MCF 10A (cell line): ENCODE results near the gene TBC1D17. TPM values are rescaled to one million over a fixed set of nuclear protein-coding genes. Genes with fewer than 3 reads are reported as not detected.

Experiments used
- BruUV-seq: library from RNA; stranded (reverse); fragments of 400-500 nt; replicated peaks from 2 replicates; lab custom pipeline; 2021; lab: Mats Ljungman, UMichigan
- CTCF ChIA-PET: fragments of 300-600 bp; sonication (Branson Sonifier 250); formaldehyde crosslinking; extraction: SDS; loops from one replicate; lab custom pipeline; 2021; ENCODE audit warnings: antibody characterized with exemption, inconsistent platforms; lab: Yijun Ruan, JAX
- POLR2A ChIA-PET: fragments of 300-600, 350-650 bp; sonication (Branson Sonifier 250); formaldehyde crosslinking; extraction: SDS; loops from one replicate; lab custom pipeline; 2020; ENCODE audit warnings: antibody characterized with exemption, inconsistent platforms; lab: Yijun Ruan, JAX
- DNase-seq: peaks from one replicate; pipeline ENCODE4 v3.0.0-alpha.2; 2018; ENCODE audit not compliant: unreplicated experiment
- H3K27ac Mint-ChIP-seq: one replicate; pipeline ENCODE4 v1.8.0; 2022; ENCODE audit warnings: mild to moderate bottlenecking, low read depth, mixed read lengths; ENCODE audit not compliant: unreplicated experiment
- H3K27me3 Mint-ChIP-seq: one replicate; pipeline ENCODE4 v1.8.0; 2022; ENCODE audit warnings: mixed read lengths; ENCODE audit not compliant: insufficient read depth, unreplicated experiment
- H3K36me3 Mint-ChIP-seq: one replicate; pipeline ENCODE4 v1.8.0; 2022; ENCODE audit warnings: mild to moderate bottlenecking, moderate library complexity, mixed read lengths; ENCODE audit not compliant: insufficient read depth, unreplicated experiment
- H3K4me1 Mint-ChIP-seq: one replicate; pipeline ENCODE4 v1.8.0; 2022; ENCODE audit warnings: mixed read lengths; ENCODE audit not compliant: insufficient read depth, unreplicated experiment
- H3K4me3 Mint-ChIP-seq: one replicate; pipeline ENCODE4 v1.8.0; 2022; ENCODE audit warnings: mild to moderate bottlenecking, moderate library complexity, mixed read lengths; ENCODE audit not compliant: unreplicated experiment
- H3K9me3 Mint-ChIP-seq: one replicate; pipeline ENCODE4 v1.8.0; 2022; ENCODE audit warnings: mixed read lengths; ENCODE audit not compliant: unreplicated experiment
- CTCF ChIP-seq: fragments of 200-600 bp; IDR thresholded peaks from one replicate; pipeline ENCODE4 v1.8.0; 2022; ENCODE audit warnings: antibody characterized with exemption, mild to moderate bottlenecking; ENCODE audit not compliant: unreplicated experiment
- intact Hi-C: fragments of 100-400 bp; cut with micrococcal nuclease; formaldehyde crosslinking; loops from 2 replicates; pipeline ENCODE4 v1.14.1; 2022
- total RNA-seq: library from RNA; stranded (reverse); gene quantifications from 2 replicates; pipeline ENCODE4 v1.2.3, GENCODE V29; 2022

The TBC1D17 gene
- total RNA-seq, 1 experiment from 2014 or later: 25.5 TPM

GRCh38 chr19:49912965-49913685, 35.6 kb downstream of the TBC1D17 start:
- Mint-ChIP-seq H3K27me3 (no peaks in the 10 kb centered on the region), H3K4me1 (peaks cover 9% of the 10 kb centered on the region), H3K4me3 (no peak overlapping the region), H3K36me3 (peaks cover 58% of the 10 kb centered on the region), H3K9me3 (no peaks in the 10 kb centered on the region), H3K27ac (no peak overlapping the region)
- no peak for TF ChIP-seq CTCF
- BruUV-seq: no TSS peak
- ChIA-PET CTCF (interaction anchor here (0.6 kb wide), 1 partner anchor 11 kb away, joined by 3 read pairs; no protein-coding TSS in a partner anchor), POLR2A (no interaction called here)
- intact Hi-C loops: no loop called here
- no peak for DNase-seq

GRCh38 chr19:49913720-49914119, 36.2 kb downstream of the TBC1D17 start:
- peaks cover 57% of the 10 kb centered on the region for H3K36me3 Mint-ChIP-seq
- ChIA-PET CTCF (interaction anchor here (0.6 kb wide), 1 partner anchor 11 kb away, joined by 3 read pairs; no protein-coding TSS in a partner anchor), POLR2A (no interaction called here)
- peaks cover 9% of the 10 kb centered on the region for H3K4me1 Mint-ChIP-seq
- no peak overlapping the region for H3K27ac Mint-ChIP-seq
- intact Hi-C loops: no loop called here
- TF ChIP-seq CTCF: no peak
- BruUV-seq: no TSS peak
- DNase-seq: no peak
- no peak overlapping the region for H3K4me3 Mint-ChIP-seq
- no peaks in the 10 kb centered on the region for H3K9me3 Mint-ChIP-seq
- no peaks in the 10 kb centered on the region for H3K27me3 Mint-ChIP-seq

- H3K9me3 Mint-ChIP-seq: no peaks in the 10 kb centered on the region
- H3K27me3 Mint-ChIP-seq: no peaks in the 10 kb centered on the region
- no peak for DNase-seq
- no peak overlapping the region for H3K27ac Mint-ChIP-seq
- ChIA-PET CTCF (no interaction called here), POLR2A (no interaction called here)
- H3K4me1 Mint-ChIP-seq: peaks cover 9% of the 10 kb centered on the region
- no peak for TF ChIP-seq CTCF
- no peak overlapping the region for H3K4me3 Mint-ChIP-seq
- BruUV-seq: no TSS peak
- peaks cover 59% of the 10 kb centered on the region for H3K36me3 Mint-ChIP-seq
- intact Hi-C loops: no loop called here
These were observed 37.8 kb downstream of the TBC1D17 start for GRCh38 chr19:49915271-49915670.

GRCh38 chr19:49916839-49917733, 39.6 kb downstream of the TBC1D17 start:
- Mint-ChIP-seq H3K4me1 (peaks cover 8% of the 10 kb centered on the region), H3K27me3 (no peaks in the 10 kb centered on the region), H3K36me3 (peaks cover 55% of the 10 kb centered on the region), H3K4me3 (no peak overlapping the region), H3K9me3 (no peaks in the 10 kb centered on the region), H3K27ac (peak overlapping the region; percentile 3)
- TF ChIP-seq CTCF: no peak
- no peak for DNase-seq
- intact Hi-C loops: no loop called here
- BruUV-seq: no TSS peak
- POLR2A ChIA-PET: interaction anchor here (0.6 to 0.9 kb wide), 2 partner anchors 11 to 300 kb away, joined by 5 to 6 read pairs; no protein-coding TSS in a partner anchor
- CTCF ChIA-PET: interaction anchor here (0.9 to 1.0 kb wide), 2 partner anchors 10 to 219 kb away, joined by 3 read pairs; no protein-coding TSS in a partner anchor
